Calu3 (cell line): ENCODE measurements around the gene FNIP1. TPM values are rescaled to one million over a fixed set of nuclear protein-coding genes. Genes with fewer than 3 reads are reported as not detected.

Experiments
- BruUV-seq: library from RNA; stranded (reverse); fragments of 400-500 nt; replicated peaks from 2 replicates; lab custom pipeline; 2021; lab: Mats Ljungman, UMichigan
- CTCF ChIA-PET: fragments of 300-600 bp; sonication (Branson Sonifier 250); formaldehyde crosslinking; loops from one replicate; lab custom pipeline; 2022; ENCODE audit warnings: antibody characterized with exemption; lab: Charles Lee
- DNase-seq: peaks from one replicate; pipeline ENCODE4 v3.0.0; 2022
- H3K27ac Mint-ChIP-seq: one replicate; pipeline ENCODE4 v1.8.0; 2022; ENCODE audit warnings: mixed read lengths; ENCODE audit not compliant: unreplicated experiment
- H3K27me3 Mint-ChIP-seq: one replicate; pipeline ENCODE4 v1.8.0; 2022; ENCODE audit warnings: mixed read lengths; ENCODE audit not compliant: unreplicated experiment
- H3K36me3 Mint-ChIP-seq: one replicate; pipeline ENCODE4 v1.8.0; 2022; ENCODE audit warnings: mild to moderate bottlenecking, moderate library complexity, mixed read lengths; ENCODE audit not compliant: insufficient read depth, unreplicated experiment
- H3K4me1 Mint-ChIP-seq: one replicate; pipeline ENCODE4 v1.8.0; 2022; ENCODE audit warnings: mild to moderate bottlenecking, low read depth, mixed read lengths; ENCODE audit not compliant: unreplicated experiment
- H3K4me3 Mint-ChIP-seq: one replicate; pipeline ENCODE4 v1.8.0; 2022; ENCODE audit warnings: mild to moderate bottlenecking, low read depth, moderate library complexity, mixed read lengths; ENCODE audit not compliant: unreplicated experiment
- H3K9me3 Mint-ChIP-seq: one replicate; pipeline ENCODE4 v1.8.0; 2022; ENCODE audit warnings: low read depth, mixed read lengths; ENCODE audit not compliant: unreplicated experiment
- CTCF ChIP-seq: fragments of 200-600 bp; IDR thresholded peaks from one replicate; pipeline ENCODE4 v1.8.0; 2022; ENCODE audit warnings: antibody characterized with exemption; ENCODE audit not compliant: unreplicated experiment
- intact Hi-C: fragments of 100-400 bp; cut with micrococcal nuclease; formaldehyde crosslinking; loops from one replicate; pipeline ENCODE4 v1.10.0; 2022; ENCODE audit not compliant: unreplicated experiment
- total RNA-seq: library from RNA; stranded (reverse); gene quantifications from 2 replicates; pipeline ENCODE4 v1.2.3, GENCODE V29; 2022

The FNIP1 gene
- total RNA-seq, 1 experiment from 2014 or later: 46.0 TPM

GRCh38 chr5:131634996-131635683, 161.7 kb downstream of the FNIP1 start, which contains the start of gene RAPGEF6:
TSS of gene RAPGEF6 (minus strand) at chr5:131635229. CDS start at chr5:131635030, 199 bp downstream.
- Mint-ChIP-seq H3K27me3 (no peaks in the 10 kb centered on the region), H3K9me3 (no peaks in the 10 kb centered on the region), H3K4me3 (no peak within 1 kb of the TSS), H3K36me3 (peaks cover 31% of the 10 kb centered on the region), H3K27ac (peak within 1 kb of the TSS; percentile 94), H3K4me1 (no peaks in the 10 kb centered on the region)
- no TSS peak for BruUV-seq
- CTCF ChIA-PET: interaction anchor here (0.5 to 1.0 kb wide), 2 partner anchors 30 to 373 kb away, joined by 3 read pairs; no protein-coding TSS in a partner anchor
- peak; percentile 21 for TF ChIP-seq CTCF
- DNase-seq: peak; percentile 97
- intact Hi-C loops: loop anchor here (1.0 to 5.0 kb wide), 2 partner anchors 46 to 162 kb away; partner anchors contain the start of gene FNIP1

- TF ChIP-seq CTCF: no peak
- TSS peak; percentile 58 for BruUV-seq
- peak overlapping the region; percentile 94 for H3K27ac Mint-ChIP-seq
- CTCF ChIA-PET: no interaction called here
- peak; percentile 72 for DNase-seq
- H3K4me1 Mint-ChIP-seq: peaks cover 2% of the 10 kb centered on the region
- H3K27me3 Mint-ChIP-seq: no peaks in the 10 kb centered on the region
- no peaks in the 10 kb centered on the region for H3K9me3 Mint-ChIP-seq
- H3K4me3 Mint-ChIP-seq: no peak overlapping the region
- intact Hi-C loops: loop anchor here (1.0 kb wide), 1 partner anchor 45 kb away; no protein-coding TSS in a partner anchor
- H3K36me3 Mint-ChIP-seq: peaks cover 31% of the 10 kb centered on the region
Measured at GRCh38 chr5:131634666-131634995, 162.2 kb downstream of the FNIP1 start.

GRCh38 chr5:131634238-131634637, 162.6 kb downstream of the FNIP1 start:
- Mint-ChIP-seq H3K9me3 (no peaks in the 10 kb centered on the region), H3K4me1 (peaks cover 6% of the 10 kb centered on the region), H3K27ac (peak overlapping the region; percentile 94), H3K4me3 (no peak overlapping the region), H3K36me3 (peaks cover 31% of the 10 kb centered on the region), H3K27me3 (no peaks in the 10 kb centered on the region)
- BruUV-seq: no TSS peak
- no peak for TF ChIP-seq CTCF
- CTCF ChIA-PET: no interaction called here
- no peak for DNase-seq
- intact Hi-C loops: loop anchor here (1.0 kb wide), 1 partner anchor 45 kb away; no protein-coding TSS in a partner anchor

GRCh38 chr5:131633830-131634229, 163.0 kb downstream of the FNIP1 start:
- Mint-ChIP-seq H3K9me3 (no peaks in the 10 kb centered on the region), H3K4me1 (peaks cover 10% of the 10 kb centered on the region), H3K27ac (peak overlapping the region; percentile 94), H3K27me3 (no peaks in the 10 kb centered on the region), H3K4me3 (no peak overlapping the region), H3K36me3 (peaks cover 31% of the 10 kb centered on the region)
- intact Hi-C loops: loop anchor here (1.0 kb wide), 1 partner anchor 45 kb away; no protein-coding TSS in a partner anchor
- no TSS peak for BruUV-seq
- no peak for DNase-seq
- TF ChIP-seq CTCF: no peak
- CTCF ChIA-PET: no interaction called here
